Camera-type eye (tissue), 1 donor: Measurements from ENCODE around the gene ENTPD6. TPM values are rescaled to one million over a fixed set of nuclear protein-coding genes. Genes with fewer than 3 reads are reported as not detected.

Experiments
- total RNA-seq: library from RNA; depleted of rRNA; stranded (reverse); fragments of >200 nt; gene quantifications from one replicate; pipeline ENCODE4 v1.2.3, GENCODE V29; 2014

ENTPD6 gene
- 36.1 TPM for total RNA-seq

GRCh38 chr20:25195014-25195961, at the start of gene ENTPD6:
Gene ENTPD6 (plus strand): TSS chr20:25195712. CDS start chr20:25206537, 10,825 bp downstream.

DNA sequence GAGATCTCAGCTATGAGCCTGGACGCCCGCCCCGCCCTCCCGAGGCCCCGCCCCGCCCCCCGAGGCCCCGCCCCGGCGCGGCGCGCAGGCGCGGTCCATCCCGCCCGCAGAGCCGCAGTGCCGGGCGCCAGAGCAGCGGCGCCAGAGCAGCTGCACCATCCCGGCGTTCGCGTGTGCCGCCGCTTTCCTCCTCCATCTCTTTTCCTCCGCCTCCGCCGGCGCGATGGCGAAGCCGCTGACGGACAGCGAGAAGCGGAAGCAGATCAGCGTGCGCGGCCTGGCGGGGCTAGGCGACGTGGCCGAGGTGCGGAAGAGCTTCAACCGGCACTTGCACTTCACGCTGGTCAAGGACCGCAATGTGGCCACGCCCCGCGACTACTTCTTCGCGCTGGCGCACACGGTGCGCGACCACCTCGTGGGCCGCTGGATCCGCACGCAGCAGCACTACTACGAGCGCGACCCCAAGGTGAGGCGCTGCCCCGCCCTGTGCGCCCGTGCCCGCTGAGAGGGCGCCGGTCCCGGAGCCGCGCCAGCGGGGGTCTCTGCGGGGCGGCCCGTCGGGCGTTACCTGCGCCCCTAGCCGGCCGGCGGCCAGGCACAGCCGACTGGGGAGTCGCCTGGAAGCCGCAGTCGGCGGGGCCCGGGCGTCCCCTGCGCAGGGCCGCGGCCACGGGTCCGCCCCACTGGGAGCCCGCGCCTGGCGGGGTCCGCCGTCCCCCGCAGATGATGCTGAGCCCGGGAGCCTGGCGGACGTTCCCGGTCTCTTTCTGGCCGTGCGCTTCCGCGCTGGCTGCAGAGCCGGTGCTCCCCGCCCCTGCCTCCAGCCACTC, 52.7 kb downstream of the ENTPD6 start, which contains the start of gene PYGB:
Gene PYGB (plus strand): TSS at position 130 of the 830 bp plus-strand sequence. CDS start 94 bp downstream, at position 224.

Other genes with a start within 250 kb of the ENTPD6 start
- gene CST7, start 246.4 kb upstream of the ENTPD6 start, total RNA-seq, result 0.60 TPM
- 69.7 TPM for gene APMAP, start 203.0 kb upstream of the ENTPD6 start, total RNA-seq
- 30.0 TPM for gene ACSS1, start 137.6 kb upstream of the ENTPD6 start, total RNA-seq
- 131 TPM for gene VSX1, start 113.6 kb upstream of the ENTPD6 start, total RNA-seq
- gene PYGB, start 52.4 kb downstream of the ENTPD6 start, total RNA-seq, result 71.0 TPM
- gene ABHD12, start 195.1 kb downstream of the ENTPD6 start, total RNA-seq, result 61.4 TPM
- 6.8 TPM for gene GINS1, start 212.0 kb downstream of the ENTPD6 start, total RNA-seq